Activated CD4-positive, alpha-beta T cell treated with anti-CD3 and anti-CD28 coated beads, Interleukin-2, amount 50 U/mL, for 1 hour (primary cell): Measurements from ENCODE around the gene RELCH.

Experiments used
- DNase-seq: peaks from one replicate; pipeline ENCODE4 v3.0.0-alpha.2; 2020

Gene RELCH

DNA sequence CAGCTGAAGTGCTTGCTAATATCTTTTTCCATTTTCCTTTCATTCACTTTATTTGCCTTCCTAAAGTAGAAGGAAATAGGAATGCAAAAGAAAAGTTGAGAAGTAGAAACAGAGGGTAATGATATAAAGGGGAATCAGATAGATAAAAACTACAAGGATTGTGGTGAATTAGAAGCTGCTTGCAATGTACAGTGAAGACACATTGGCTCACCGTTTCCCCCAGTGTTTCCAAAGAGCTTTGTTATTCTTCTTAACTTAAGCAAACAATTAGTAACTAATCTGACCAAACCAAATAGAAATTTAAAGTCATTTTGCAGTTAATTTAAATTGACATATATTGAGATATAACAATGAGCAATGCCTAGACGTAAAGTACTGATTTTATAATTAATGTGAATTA is 63.4 kb downstream of the RELCH start:
- no peak for DNase-seq

DNA sequence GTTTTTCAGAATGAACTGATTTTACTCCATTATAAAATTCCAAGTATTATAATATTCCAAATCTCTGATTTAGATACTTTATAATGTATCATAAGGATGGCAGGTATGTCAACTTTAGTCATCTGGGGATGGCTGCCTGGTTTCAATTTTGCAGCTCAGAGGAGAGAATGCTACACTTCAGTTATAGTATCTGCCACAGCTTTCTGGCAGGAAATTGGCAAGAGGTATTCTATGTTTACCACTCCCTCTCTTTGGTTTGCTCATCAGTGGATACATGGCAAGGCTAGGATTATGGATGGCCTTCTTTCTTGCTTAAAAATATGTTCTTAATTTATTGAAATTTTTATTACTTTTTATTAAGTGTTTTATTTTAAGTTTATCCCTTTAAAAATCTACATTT is 71.0 kb downstream of the RELCH start:
- DNase-seq: no peak

DNA sequence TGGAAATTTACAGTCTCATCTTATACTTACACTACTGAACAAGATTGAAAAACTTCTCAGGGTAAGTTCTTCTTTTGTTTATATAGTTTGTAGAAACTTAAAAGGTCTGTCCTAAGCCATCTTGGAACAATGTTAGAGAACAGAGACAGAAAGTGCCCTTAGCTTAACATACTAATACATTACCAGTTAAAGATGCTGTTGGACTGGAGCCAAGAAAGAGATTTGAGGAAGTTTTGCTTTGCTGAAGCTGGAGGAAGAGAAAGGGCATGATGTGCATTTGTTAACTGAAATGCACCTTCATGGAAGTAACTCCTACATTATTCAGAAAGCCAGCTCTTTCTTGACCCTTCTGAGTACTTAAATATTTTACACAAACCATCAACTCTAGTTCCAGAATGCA is 71.6 kb downstream of the RELCH start:
- DNase-seq: no peak

DNA sequence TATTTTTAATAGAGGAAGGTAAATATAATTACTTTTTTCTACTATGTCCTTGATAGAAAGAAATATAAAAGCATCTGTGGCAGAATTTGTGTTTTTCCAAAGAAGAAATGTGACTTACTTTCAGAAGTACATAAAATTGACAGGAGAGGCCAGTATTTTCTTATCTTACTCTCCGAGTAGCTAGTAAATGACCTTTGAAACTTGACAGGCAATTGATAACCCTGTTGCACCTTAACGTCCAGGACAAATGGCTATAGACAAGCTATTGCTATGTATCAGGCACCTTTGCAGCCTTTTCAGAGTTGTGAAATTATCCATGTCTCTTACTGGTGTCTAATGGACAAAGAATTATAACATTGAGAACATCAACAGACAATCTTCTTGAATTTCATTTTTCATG is 75.0 kb downstream of the RELCH start:
- no peak for DNase-seq

DNA sequence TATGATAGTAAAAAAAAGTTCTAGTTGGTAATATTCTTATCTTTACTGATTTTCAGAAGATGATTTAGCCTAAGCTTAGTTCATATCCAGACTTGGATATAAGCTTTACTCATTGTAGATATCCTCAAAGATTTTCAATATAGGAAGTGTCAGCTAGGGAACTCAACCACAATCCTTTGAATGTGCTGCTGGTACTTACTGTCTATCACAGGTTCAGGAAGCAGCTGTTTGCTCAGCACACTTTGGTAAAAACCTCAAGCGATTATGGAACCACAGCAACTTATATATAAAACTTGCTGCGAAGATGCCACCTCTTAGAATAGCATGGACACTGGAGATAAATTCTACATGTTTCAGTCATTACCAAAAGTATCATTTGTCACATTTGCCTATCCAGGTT is 77.9 kb downstream of the RELCH start:
- no peak for DNase-seq

DNA sequence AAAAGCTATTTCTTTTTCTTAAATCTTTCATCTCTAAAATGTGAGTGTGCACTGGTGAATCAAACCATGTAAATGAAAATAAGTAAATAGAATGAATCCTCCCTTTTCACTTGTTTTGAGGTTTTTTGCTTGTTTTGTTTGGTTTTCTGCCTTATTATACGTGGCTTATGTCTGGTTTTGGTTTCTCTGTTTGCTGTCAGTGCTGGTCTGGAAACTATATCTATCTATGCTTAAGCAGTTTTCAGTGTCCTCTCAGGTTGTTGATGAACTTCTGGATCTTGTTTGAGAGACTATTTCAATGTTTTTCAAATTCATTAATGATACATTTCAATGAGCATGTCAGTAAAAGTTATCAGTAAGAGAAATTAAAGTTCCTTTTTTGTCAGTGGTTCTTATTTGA is 90.0 kb downstream of the RELCH start:
- DNase-seq: no peak

DNA sequence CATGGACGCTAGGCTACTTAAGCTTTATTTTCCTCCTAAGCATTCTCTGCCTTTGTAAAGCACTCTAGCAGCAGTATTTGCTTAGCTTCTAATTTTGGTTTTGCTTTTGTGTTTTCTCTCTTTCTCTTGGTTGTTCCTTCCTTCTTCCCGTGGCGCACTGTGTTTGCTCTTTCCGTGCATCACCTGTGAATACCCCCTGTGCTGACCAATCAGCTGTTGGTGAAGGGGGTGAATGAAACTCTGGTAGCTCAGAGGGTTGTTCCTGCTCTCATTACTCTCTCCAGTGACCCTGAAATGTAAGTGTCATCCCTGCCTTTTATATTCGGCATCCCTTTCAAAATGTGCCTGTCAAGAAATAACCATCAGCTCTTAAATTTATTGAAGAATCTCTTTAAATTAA is 92.5 kb downstream of the RELCH start:
- DNase-seq: no peak

DNA sequence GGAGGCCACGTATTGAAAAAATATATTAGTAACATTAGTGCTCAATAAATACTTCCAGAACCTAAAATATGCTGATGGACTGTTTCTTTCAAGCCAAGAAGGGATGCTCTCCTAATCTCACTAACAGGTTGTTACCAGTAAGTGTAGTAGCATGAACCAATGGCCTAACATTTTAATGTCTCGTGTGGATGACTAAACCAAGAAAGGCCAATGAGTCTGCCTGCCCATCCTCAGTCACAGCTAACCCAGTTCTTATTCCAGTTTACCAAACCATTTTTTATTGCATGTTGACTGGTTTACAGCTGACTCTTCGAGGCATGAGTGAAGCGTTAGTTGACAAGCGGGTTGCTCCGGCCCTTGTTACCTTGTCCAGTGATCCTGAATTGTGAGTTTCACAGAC is 93.0 kb downstream of the RELCH start:
- no peak for DNase-seq

DNA sequence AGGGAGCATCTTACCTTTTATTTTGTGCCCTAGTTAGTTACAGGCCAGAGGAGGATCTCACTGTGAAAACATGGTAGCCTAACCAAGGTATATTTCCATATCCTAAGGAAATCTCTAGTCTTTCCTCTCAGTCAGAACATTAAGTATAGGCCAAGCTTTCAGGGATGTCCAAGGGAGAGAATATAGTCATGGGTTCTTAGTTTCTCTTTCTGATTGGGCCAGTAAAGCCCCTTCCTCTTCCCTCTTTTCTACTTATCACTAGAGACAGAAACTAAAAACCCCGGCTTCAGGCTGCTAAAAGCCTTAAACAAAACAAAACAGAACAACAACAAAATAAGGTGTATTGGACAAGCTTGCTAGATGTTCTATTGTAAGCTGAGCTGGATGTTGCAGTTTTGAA is 93.7 kb downstream of the RELCH start:
- DNase-seq: no peak

DNA sequence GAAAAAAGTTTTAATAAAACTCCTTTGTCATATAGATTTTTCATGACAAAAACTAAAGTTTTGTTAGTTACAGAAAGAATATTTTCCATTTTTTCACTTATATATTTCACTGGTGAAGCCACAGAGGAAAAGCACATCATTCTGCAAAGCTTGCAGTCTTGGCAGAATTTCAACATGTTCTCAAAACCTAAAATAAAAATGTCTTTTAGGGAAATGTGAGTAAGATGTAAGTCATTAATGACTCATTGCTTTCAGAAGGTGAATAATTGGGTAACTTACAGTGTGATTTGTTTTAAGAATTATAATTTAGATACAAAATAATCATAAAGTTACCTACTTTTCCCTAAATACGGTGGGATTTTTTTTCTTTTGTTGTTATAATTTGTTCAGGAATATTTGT is 94.6 kb downstream of the RELCH start:
- DNase-seq: no peak

DNA sequence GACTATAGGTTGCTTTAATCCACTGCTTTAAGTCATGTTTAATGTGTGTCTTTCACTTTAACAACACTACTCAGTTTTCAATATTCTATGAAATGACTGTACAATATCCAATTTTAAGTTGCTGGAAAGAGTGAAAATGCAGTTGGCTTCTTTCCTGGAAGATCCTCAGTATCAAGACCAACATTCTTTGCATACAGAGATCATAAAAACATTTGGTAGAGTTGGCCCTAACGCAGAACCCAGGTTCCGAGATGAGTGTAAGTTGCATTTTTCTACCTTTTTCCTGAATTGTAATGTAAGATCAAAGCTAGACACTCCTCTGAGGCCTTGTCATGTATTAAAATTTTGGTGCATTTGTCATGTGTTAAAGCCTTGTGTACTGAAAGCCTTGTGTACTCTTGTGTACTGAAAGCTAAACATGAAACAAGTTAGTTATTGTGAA is 95.2 kb downstream of the RELCH start:
- no peak for DNase-seq

DNA sequence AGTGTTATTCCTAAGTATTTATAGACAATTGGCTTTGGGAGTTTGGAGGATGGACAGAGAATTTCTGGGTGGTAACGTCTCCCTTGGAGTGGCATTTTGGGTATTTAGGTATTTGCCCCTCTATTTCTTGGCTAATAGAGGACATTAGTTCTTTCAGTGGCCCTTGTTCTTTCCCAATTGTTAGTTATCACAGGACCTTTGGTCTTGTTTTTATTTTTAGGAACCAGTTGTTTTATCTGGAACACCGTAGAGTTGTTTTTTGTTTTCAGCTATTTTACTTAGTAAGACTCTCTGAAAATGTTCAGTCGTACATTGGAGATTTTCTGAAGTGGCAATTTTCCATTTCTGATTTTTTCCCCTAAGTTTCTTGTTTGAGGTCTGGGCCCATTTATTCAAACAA is 97.6 kb downstream of the RELCH start:
- DNase-seq: no peak

DNA sequence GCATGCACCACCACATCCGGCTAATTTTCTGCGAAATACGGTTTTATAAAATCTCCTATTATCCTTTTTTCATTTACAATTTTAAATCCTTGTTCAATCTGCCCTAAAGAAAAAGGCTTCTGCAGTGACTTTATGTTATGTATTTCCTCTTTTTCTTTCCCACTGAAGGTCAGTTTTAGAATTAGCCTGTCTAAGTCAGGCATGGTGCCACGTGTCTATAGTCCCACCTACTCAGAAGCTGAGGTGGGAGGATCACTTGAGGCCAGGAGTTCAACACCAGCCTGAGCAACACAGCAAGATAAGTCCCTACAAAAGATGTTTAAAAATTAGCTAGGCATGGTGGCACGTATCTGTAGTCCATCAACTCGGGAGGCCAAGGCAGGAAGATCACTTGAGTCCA is 98.2 kb downstream of the RELCH start:
- no peak for DNase-seq

DNA sequence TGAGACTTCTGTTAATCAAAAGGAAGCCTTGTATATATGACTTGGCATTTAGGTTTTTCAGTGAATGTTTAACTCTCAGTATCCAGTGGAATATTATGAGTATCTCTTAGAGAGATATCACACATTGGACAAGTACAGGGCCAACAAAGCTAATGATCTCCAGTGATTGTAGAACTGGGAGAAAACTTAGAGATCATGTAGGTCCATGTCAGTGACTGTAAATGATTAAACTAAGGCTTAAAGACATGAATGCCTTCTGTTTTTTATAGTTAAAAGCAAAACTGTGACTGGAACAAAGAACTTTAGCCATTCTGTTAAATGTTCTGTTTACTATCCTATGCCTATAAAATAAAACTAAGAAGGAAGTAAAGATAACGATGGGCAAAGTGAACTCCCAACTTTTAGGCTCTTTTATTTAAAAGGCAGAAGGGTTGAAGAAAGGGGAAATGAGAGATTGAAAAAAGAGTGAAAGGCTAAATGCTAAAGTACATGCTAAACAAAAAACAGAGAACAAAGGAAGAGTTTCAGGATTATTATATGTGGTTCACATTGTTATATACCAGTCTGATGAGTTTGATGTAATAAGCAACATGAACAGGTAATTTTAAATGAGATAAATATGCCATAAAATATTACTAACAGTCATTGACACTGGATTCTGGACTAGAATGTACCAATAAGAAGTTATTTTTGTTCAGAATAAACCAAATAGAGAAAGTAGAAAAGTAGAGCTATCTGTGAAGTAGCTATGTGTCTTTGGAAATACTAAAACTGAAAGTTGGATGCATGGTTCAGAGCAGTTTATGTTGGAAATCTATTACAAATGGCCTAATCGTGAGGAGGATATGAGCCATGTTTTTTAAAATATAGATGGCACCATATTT is 101.0 kb downstream of the RELCH start:
- DNase-seq: no peak

DNA sequence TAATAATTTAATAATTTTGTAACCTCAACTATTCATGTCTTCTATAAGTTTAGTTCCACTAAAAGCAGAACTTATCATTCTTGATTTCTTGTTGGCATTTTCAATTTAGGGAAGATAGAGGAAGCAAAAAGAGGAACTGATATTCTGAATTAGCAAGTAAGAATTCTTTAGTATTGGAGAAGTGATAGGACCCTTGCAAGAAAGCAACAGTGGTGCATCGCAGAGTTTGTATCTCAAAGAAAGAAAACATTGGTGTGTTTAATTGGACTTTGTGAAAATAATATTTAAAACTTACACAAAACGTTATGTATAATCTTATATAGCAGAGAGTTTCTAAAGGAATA is 101.6 kb downstream of the RELCH start:
- no peak for DNase-seq

DNA sequence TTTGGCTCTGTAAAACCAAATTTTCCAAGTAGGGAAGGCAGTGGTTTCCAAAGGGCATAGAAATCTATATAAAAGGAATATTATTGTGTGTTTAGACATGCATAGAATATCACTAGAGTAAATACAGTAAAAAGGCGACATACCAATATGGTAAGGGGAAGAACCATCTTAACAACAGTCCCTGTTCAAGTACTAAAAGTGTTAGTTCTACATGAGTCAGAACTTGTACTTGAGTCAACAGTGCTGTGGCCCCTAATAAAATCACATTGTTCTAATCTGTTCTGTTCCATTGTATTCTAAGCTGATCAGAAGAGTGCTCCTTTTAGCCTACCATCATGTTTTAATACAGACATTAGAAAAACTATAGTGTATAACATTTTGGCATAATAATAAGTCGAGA is 102.0 kb downstream of the RELCH start:
- no peak for DNase-seq

DNA sequence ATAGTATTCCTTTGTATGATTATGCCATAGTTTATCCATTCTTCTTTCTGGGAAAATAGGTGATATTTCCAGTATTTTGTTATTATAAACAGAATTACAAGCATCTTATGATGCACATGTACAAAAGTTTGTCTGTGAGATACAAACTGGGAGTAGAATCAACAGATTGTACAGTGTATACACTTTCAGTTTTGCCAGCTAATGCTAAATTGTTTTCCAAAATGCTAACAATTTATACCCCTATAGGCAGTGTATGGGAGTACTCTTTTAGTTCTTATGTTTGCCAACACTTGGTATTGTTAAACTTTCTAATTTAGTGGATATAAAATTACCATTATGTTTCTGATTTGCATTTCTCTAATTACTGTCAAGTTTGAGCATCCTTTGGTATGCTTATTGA is 107.0 kb downstream of the RELCH start:
- no peak for DNase-seq

DNA sequence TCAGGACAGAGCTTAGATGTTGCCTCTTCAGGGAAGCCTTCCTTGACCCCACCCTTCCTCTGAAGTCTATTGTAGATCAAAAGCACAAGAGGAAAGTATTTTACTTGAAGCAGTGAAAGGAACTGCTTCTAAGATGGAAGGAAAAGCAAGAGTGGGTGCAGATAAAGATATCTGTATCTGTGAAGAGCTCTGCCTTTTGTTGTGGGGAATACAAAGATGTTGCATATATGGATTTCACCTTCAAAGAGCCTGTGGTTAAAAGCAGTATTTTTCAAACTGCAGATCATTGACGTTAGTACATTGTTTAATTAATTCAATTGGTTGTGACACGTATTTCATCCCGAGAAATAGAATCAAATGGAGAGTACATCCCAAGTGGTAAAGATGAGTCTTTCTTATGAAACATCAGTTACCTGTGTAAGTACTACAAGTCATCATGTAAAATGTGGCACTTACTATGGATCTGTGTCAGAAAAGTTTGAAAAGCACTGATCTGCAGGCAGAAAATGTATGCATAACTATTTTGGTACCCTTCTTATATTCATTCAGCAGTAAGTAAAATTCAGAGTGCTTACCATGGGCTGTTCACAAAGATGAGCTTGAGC is 113.4 kb downstream of the RELCH start:
- no peak for DNase-seq

DNA sequence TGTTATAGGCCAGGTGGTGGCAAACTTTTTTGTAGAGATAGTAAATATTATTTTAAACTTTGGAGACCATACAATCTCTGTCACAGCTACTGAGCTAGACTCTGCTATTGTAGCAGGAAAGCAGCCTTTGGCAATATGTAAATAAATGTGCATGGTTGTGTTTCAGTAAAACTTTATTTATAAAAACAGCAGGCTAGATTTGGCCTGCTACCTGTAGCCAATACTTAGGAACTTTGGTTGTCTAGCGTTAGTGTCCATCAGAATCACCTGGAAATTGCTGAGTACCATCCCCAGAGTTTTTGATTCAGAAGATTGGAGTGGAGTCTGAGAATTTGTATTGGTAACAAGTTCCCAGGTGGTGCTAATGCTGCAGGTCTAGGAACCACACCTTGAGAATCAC is 114.3 kb downstream of the RELCH start:
- no peak for DNase-seq

DNA sequence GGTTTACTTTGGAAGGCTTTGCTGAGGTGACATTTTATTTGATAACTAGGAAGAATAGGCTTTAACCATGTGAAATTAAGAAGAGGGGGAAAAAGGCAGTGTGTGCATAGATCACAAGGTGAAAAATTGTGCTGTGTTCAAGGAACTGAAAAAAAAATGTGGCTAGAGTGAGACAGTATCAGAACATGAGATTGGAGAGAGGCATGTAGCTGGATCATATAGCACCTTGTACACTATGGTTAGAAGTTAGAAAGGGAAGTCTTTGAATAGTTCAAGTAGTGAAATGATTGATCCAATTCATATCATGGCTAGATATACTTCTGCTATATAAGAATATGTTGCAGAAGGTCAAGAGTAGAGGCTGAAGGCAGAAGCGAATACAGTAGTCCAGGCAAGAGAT is 125.8 kb downstream of the RELCH start:
- no peak for DNase-seq

DNA sequence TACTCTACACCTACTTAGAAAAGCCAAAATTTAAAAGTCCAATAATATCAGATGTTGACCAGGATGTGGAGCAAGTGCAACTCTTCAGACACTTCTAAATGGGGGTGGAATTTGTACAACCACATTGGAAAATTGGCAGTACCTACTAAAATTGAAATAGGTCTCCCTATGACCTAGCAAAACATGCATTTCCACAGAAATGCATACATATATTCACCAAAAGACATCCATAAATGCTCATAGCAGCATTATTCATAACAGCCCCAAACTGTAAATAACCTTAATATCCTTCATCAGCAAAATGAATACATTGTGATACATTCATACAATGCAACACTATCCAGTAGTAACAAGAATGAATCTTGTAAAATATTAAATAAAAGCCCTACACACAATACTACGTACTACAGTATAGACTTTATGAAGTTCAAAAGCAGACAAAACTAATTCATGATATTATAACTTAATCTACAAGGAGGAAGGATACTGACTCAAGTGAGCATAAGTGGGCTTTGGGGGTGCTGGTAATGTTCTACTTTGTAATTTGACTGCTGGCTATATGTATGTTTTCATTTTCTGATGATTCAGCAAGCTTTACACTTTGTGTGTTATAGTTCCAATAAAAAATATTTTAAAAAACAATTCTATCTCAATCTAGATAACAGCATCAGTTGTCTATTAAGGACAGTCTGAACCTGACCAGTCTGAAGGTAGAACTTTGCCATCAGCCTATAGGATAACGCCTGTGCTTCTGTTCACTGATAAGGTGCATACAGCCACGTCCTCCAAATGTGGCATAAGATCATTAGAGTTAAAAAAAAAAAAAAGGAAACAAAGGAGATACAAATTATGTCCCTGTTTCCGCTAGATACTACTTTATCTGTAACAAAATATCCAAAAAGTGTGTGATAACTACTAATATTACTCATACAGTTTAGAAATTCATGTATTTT is 131.4 kb downstream of the RELCH start:
- no peak for DNase-seq

DNA sequence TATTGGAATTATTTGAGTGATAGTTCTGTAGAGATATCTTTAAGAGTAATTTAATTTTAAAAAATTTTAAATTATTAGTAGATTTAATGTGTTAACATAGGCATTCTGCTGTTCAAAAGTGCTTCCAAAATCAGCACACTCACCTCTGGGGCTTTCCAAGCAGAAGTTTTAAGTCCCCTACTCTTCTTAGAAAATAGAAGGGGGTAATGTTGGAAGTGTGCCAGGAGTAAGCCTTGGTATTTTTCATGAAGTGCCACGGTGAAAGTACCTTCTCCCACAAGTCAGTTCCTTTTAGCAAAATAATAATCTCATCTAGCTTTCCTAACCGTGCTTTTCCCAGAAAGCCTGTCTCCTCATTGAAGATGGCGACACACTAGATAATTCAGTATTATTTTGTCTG is 134.1 kb downstream of the RELCH start:
- DNase-seq: no peak

DNA sequence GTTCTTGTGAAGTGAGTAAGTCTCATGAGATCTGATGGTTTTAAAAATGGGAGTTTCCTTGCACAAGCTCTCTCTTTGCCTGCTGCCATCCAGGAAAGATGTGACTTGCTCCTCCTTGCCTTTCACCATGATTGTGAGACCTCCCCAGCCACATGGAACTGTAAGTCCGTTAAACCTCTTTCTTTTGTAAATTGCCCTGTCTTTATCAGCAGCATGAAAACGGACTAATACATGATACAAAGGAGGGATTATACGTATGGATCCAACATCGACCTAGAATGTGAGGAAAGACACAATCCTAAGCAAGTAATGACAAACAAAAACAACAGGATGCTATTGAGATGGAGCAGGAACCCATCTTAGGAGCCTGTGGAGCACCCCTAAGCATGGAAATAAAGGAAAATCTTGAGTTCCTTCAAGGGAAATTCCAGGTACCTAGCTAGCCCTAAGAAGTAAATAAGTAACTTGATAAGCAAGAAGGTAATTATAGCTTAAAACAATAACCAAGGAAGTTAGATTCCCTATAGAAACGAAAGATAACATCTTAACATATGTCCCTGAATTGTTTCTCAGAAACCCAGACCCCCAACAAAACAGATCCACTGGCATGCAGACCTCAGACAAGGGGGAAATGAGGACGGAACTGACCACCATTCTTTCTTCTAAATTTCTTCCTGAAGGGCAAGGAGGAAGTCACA is 136.6 kb downstream of the RELCH start:
- DNase-seq: no peak
